ENCODE results near the gene TMUB2. TPM values are rescaled to one million over a fixed set of nuclear protein-coding genes. Genes with fewer than 3 reads are reported as not detected.

The TMUB2 gene
- total RNA-seq, 4 donors from 2014 or later = 14.6 to 25.5 (median 21.6) TPM

DNA sequence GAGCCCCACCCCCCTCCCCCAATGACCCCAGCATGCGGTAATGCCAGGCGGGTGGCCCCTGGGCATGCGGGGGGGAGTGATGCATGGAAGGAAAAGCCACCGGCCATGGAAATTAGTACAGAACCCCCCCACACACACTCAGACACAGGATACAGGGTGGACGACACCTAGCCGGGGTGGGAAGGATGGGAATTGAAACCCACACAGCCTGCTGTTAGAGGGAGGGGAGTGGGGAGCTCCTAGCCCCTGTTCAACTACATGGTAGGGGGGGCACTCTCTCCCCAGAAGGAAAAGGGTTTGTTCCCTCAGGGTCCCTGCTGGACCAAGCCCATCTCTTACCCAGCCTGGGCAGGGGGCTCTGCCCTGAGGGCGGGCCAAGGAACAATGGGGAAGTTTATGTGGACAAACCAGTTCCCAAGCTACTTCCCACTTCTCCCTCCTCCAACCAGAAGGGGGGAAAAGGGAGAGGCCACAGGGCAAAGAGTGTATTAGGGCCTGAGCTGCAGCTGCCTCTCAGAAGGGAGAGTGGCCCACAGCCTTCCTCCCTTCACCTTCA lies 5.2 kb downstream of the TMUB2 start:
- Histone ChIP-seq H3K27me3 (no peaks in the 10 kb centered on the region), H3K36me3 (peaks cover 34 to 75% (median 44%) of the 10 kb centered on the region in 3 donors), H3K27ac (peak overlapping the region; percentile 59 to 71 (median 64)), H3K4me1 (peaks cover 13 to 53% (median 28%) of the 10 kb centered on the region in 3 donors), H3K4me3 (no peak overlapping the region), H3K9me3 (no peaks in the 10 kb centered on the region)
- intact Hi-C loops (cut with DNase I) = no loop called here
- no peak for DNase-seq
- TF ChIP-seq, protein P1, sequence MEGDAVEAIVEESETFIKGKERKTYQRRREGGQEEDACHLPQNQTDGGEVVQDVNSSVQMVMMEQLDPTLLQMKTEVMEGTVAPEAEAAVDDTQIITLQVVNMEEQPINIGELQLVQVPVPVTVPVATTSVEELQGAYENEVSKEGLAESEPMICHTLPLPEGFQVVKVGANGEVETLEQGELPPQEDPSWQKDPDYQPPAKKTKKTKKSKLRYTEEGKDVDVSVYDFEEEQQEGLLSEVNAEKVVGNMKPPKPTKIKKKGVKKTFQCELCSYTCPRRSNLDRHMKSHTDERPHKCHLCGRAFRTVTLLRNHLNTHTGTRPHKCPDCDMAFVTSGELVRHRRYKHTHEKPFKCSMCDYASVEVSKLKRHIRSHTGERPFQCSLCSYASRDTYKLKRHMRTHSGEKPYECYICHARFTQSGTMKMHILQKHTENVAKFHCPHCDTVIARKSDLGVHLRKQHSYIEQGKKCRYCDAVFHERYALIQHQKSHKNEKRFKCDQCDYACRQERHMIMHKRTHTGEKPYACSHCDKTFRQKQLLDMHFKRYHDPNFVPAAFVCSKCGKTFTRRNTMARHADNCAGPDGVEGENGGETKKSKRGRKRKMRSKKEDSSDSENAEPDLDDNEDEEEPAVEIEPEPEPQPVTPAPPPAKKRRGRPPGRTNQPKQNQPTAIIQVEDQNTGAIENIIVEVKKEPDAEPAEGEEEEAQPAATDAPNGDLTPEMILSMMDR (IDR thresholded peaks at IDR 0.05) = no peak
- 61 to 72% methylated on average over 6 to 7 of the region's 7 CpGs for WGBS, 2 donors

DNA sequence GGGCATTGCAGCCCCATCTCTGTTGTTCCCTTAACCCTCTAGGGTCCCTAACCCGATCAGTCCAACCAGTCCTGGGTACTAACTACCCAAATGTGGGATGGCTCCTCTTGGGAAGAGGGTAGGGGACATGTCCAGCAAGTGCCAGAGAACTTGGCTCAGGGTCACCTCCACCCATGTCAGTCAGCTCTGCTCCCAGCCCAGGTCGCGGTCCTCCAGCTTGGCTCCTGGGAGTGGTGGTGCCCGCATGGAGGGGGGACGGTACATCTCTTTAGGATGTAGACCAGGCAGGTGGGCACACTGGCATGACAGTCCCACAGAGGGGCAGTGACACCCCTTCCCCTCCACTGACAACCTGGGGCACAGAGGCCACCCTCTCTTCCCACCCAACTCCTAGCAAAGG lies 6.0 kb downstream of the TMUB2 start:
- no peak for TF ChIP-seq POLR2A (IDR thresholded peaks at IDR 0.05)
- TF ChIP-seq, protein P1 (IDR thresholded peaks at IDR 0.05) = no peak
- Histone ChIP-seq H3K4me1 (peaks cover 20 to 56% (median 36%) of the 10 kb centered on the region in 3 donors), H3K27me3 (no peaks in the 10 kb centered on the region), H3K27ac (peak overlapping the region; percentile 59 to 71 (median 64)), H3K4me3 (no peak overlapping the region), H3K36me3 (peaks cover 39 to 82% (median 50%) of the 10 kb centered on the region in 3 donors), H3K9me3 (no peaks in the 10 kb centered on the region)
- 84 to 100% methylated on average over 1 to 3 of the region's 5 CpGs for WGBS, 2 donors
- intact Hi-C loops (cut with DNase I) = no loop called here
- DNase-seq = no peak

GRCh38 chr17:44193326-44194084 lies 6.7 kb downstream of the TMUB2 start:
- Histone ChIP-seq H3K27me3 (no peaks in the 10 kb centered on the region), H3K4me1 (peaks cover 27 to 56% (median 34%) of the 10 kb centered on the region in 3 donors), H3K36me3 (peaks cover 39 to 82% (median 50%) of the 10 kb centered on the region in 3 donors), H3K9me3 (no peaks in the 10 kb centered on the region), H3K27ac (peak overlapping the region; percentile 59 to 71 (median 64)), H3K4me3 (no peak overlapping the region)
- intact Hi-C loops (cut with DNase I) = no loop called here
- no peak for TF ChIP-seq POLR2A (IDR thresholded peaks at IDR 0.05)
- TF ChIP-seq, protein P1 (IDR thresholded peaks at IDR 0.05) = no peak
- no peak for DNase-seq
- 45 to 84% methylated on average over 6 to 7 of the region's 14 CpGs for WGBS, 2 donors

GRCh38 chr17:44197107-44197506 lies 10.3 kb downstream of the TMUB2 start:
- no peaks in the 10 kb centered on the region for H3K27me3 ChIP-seq
- TF ChIP-seq, protein P1 (IDR thresholded peaks at IDR 0.05) = no peak
- no peak for TF ChIP-seq POLR2A (IDR thresholded peaks at IDR 0.05)
- H3K4me3 ChIP-seq = no peak overlapping the region
- 92 to 93% methylated on average over 5 to 6 of the region's 15 CpGs for WGBS, 2 donors
- H3K27ac ChIP-seq = peak overlapping the region in 2 of 4 donors; percentile 99 to 100
- intact Hi-C loops (cut with DNase I) = no loop called here
- no peak for DNase-seq
- H3K36me3 ChIP-seq = peaks cover 28 to 52% (median 39%) of the 10 kb centered on the region in 3 donors
- H3K9me3 ChIP-seq = no peaks in the 10 kb centered on the region
- H3K4me1 ChIP-seq = peaks cover 26 to 53% (median 36%) of the 10 kb centered on the region in 3 donors
